Measurements from ENCODE around the gene PBXIP1.

DNA sequence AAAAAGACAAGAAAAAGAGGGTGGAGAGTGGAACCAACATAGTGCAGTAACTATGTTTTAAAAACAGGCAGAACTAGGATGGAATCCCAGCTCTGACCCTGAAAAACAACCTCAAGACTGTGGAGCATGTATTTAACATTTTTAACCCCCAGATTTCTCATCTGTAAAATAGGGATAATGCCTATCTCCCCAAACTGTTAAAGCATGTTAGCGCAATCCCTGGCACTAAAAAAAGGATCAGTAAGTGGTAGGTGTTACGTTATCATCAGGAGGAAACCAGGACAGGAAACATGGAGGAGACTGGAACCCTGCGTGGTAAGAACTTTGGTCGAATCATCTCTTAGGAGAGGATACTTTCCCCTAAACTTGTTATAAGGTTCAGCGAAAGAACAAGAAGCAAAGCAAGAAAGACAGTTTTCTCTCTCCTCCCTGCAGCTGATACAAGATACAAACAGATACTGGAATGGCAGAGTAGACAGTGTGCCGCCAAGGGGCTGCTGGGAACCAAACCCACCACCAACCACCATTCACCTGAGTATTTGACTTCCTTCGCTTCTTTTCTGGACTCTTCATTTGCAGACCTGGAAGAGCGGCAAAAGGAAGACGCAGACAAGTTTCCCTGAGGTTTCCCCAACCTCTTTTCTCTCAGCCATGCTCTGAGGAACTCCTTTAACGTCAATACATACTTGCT is 4.7 kb upstream of the PBXIP1 start:
- TF ChIP-seq, protein P1, sequence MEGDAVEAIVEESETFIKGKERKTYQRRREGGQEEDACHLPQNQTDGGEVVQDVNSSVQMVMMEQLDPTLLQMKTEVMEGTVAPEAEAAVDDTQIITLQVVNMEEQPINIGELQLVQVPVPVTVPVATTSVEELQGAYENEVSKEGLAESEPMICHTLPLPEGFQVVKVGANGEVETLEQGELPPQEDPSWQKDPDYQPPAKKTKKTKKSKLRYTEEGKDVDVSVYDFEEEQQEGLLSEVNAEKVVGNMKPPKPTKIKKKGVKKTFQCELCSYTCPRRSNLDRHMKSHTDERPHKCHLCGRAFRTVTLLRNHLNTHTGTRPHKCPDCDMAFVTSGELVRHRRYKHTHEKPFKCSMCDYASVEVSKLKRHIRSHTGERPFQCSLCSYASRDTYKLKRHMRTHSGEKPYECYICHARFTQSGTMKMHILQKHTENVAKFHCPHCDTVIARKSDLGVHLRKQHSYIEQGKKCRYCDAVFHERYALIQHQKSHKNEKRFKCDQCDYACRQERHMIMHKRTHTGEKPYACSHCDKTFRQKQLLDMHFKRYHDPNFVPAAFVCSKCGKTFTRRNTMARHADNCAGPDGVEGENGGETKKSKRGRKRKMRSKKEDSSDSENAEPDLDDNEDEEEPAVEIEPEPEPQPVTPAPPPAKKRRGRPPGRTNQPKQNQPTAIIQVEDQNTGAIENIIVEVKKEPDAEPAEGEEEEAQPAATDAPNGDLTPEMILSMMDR (IDR thresholded peaks at IDR 0.05): no peak
- TF ChIP-seq POLR2A (IDR thresholded peaks at IDR 0.05): no peak

Measured in suprapubic skin (tissue), 3 donors.